ENCODE results near the gene CSE1L.

The CSE1L gene

DNA sequence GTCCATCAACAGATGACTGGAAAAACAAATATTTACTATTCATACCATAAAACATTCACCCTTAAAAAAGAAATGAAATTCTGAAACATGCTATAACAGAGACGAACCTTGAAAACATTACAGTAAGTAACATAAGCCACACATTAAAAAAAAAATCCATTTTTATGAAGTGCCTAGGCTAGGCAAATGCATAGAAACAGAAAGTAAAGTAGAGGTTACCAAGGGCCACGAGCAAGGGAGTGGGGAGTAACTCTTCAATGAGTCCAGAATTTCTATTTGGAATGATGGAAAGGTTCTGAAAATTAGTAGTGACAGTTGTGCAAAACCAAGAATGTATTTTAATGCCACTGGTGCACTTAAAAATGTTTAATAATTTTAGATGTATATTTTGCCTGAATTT is 94.3 kb downstream of the CSE1L start:
- TF ChIP-seq, protein P1, sequence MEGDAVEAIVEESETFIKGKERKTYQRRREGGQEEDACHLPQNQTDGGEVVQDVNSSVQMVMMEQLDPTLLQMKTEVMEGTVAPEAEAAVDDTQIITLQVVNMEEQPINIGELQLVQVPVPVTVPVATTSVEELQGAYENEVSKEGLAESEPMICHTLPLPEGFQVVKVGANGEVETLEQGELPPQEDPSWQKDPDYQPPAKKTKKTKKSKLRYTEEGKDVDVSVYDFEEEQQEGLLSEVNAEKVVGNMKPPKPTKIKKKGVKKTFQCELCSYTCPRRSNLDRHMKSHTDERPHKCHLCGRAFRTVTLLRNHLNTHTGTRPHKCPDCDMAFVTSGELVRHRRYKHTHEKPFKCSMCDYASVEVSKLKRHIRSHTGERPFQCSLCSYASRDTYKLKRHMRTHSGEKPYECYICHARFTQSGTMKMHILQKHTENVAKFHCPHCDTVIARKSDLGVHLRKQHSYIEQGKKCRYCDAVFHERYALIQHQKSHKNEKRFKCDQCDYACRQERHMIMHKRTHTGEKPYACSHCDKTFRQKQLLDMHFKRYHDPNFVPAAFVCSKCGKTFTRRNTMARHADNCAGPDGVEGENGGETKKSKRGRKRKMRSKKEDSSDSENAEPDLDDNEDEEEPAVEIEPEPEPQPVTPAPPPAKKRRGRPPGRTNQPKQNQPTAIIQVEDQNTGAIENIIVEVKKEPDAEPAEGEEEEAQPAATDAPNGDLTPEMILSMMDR (IDR thresholded peaks at IDR 0.05): no peak

DNA sequence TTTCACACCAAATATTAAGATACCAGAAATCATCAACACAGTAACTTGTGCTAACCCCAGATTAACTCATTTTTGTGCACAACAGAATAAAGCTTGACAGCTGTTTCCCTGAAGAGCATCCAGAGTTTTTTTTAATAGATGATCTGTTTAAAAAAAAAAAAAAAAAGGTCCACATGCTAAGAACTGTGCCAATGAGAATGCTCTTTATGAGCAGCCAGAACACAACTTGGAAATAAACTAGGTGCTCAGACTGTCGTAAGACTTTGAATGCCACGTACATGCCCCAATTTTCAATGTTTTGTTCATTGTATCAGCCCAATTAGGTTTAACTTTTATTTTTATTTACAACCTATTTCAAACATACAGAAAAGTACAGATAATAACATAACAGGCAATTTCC is 94.7 kb downstream of the CSE1L start:
- TF ChIP-seq, protein P1 (IDR thresholded peaks at IDR 0.05): no peak
